SK-N-SH treated with all-trans-retinoic acid at 6 μM for 48 hours (cell line): ENCODE measurements around the gene NRARP.

Source experiments
- ATAC-seq: fragments of 200-7000 bp; cut with Tn5 transposase; 3 replicates; pipeline ENCODE4 v1.9.1; 2020; ENCODE audit warnings: mild to moderate bottlenecking, moderate library complexity
- ARNTL ChIP-seq: fragments of 450-650 bp; formaldehyde crosslinking; IDR thresholded peaks from 2 replicates; pipeline ENCODE4 v1.5.0; 2020; ENCODE audit warnings: low read depth, mild to moderate bottlenecking, moderate library complexity, borderline replicate concordance
- BACH2 ChIP-seq: fragments of 250-450 bp; sonication (Bioruptor Pico); IDR thresholded peaks from 2 replicates; pipeline ENCODE4 v1.9.0; 2021; ENCODE audit warnings: mild to moderate bottlenecking, borderline replicate concordance
- CSDC2 ChIP-seq: fragments of 250-450 bp; sonication (Bioruptor Pico); IDR thresholded peaks from 2 replicates; pipeline ENCODE4 v1.5.0; 2020; ENCODE audit warnings: mild to moderate bottlenecking, moderate library complexity
- ESRRG ChIP-seq: fragments of 250-450 bp; sonication (Bioruptor Pico); IDR thresholded peaks from 2 replicates; pipeline ENCODE4 v1.6.1; 2021; ENCODE audit warnings: mild to moderate bottlenecking
- GLIS3 ChIP-seq: fragments of 250-450 bp; sonication (Bioruptor Pico); IDR thresholded peaks from 2 replicates; pipeline ENCODE4 v1.5.0; 2020; ENCODE audit warnings: mild to moderate bottlenecking, moderate library complexity
- ISL1 ChIP-seq: fragments of 250-450 bp; sonication (Bioruptor Pico); IDR thresholded peaks from 2 replicates; pipeline ENCODE4 v2.1.2; 2022; ENCODE audit warnings: mild to moderate bottlenecking, moderate library complexity
- OSR1 ChIP-seq: fragments of 250-450 bp; sonication (Bioruptor Pico); IDR thresholded peaks from 2 replicates; pipeline ENCODE4 v1.8.0; 2022; ENCODE audit warnings: moderate library complexity, mild to moderate bottlenecking, inconsistent platforms
- POU6F1 ChIP-seq: fragments of 250-450 bp; sonication (Bioruptor Pico); IDR thresholded peaks from 2 replicates; pipeline ENCODE4 v1.8.0; 2021; ENCODE audit warnings: low read depth, mild to moderate bottlenecking, moderate library complexity, borderline replicate concordance
- PPARA ChIP-seq: fragments of 250-450 bp; sonication (Bioruptor Pico); IDR thresholded peaks from 2 replicates; pipeline ENCODE4 v1.5.0; 2020; ENCODE audit warnings: mild to moderate bottlenecking, borderline replicate concordance
- RARB ChIP-seq: fragments of 250-450 bp; sonication (Bioruptor Pico); IDR thresholded peaks from 2 replicates; pipeline ENCODE4 v1.8.0; 2021; ENCODE audit warnings: mild to moderate bottlenecking, moderate library complexity
- SNAI2 ChIP-seq: fragments of 250-450 bp; sonication (Bioruptor Pico); IDR thresholded peaks from 2 replicates; pipeline ENCODE4 v1.5.0; 2020; ENCODE audit warnings: mild to moderate bottlenecking, moderate library complexity
- TCF4 ChIP-seq: fragments of 250-450 bp; sonication (Bioruptor Pico); IDR thresholded peaks from 2 replicates; pipeline ENCODE4 v1.8.0; 2021; ENCODE audit warnings: mild to moderate bottlenecking, moderate library complexity, borderline replicate concordance
- TOX ChIP-seq: fragments of 250-450 bp; sonication (Bioruptor Pico); IDR thresholded peaks from 2 replicates; pipeline ENCODE4 v1.8.0; 2021; ENCODE audit warnings: mild to moderate bottlenecking, moderate library complexity, borderline replicate concordance
- ZC3H10 ChIP-seq: fragments of 250-450 bp; sonication (Bioruptor Pico); IDR thresholded peaks from 2 replicates; pipeline ENCODE4 v1.5.1; 2021; ENCODE audit warnings: mild to moderate bottlenecking, moderate library complexity
- ZFP3 ChIP-seq: fragments of 250-450 bp; sonication (Bioruptor Pico); IDR thresholded peaks from 2 replicates; pipeline ENCODE4 v1.5.0; 2020; ENCODE audit warnings: mild to moderate bottlenecking, moderate library complexity
- ZFP30 ChIP-seq: fragments of 450-650 bp; formaldehyde crosslinking; IDR thresholded peaks from 2 replicates; pipeline ENCODE4 v1.5.0; 2022; ENCODE audit warnings: mild to moderate bottlenecking, moderate library complexity
- ZNF565 ChIP-seq: fragments of 450-650 bp; formaldehyde crosslinking; conservative IDR thresholded peaks from 2 replicates; pipeline ENCODE4 v1.5.0; 2020; ENCODE audit warnings: low read depth, mild to moderate bottlenecking, moderate library complexity
- ZNF70 ChIP-seq: fragments of 450-650 bp; formaldehyde crosslinking; IDR thresholded peaks from 2 replicates; pipeline ENCODE4 v1.5.0; 2020; ENCODE audit warnings: mild to moderate bottlenecking, moderate library complexity
- ZNF8 ChIP-seq: fragments of 450-650 bp; formaldehyde crosslinking; IDR thresholded peaks from 2 replicates; pipeline ENCODE4 v1.5.0; 2020; ENCODE audit warnings: mild to moderate bottlenecking, moderate library complexity
- TF ChIP-seq, protein P1 (sequence below): fragments of 250-450 bp; sonication (Bioruptor Pico); IDR thresholded peaks from 2 replicates; pipeline ENCODE4 v1.5.0; 2020; ENCODE audit warnings: mild to moderate bottlenecking, moderate library complexity
- TF ChIP-seq, protein P2 (sequence below): fragments of 250-450 bp; sonication (Bioruptor Pico); IDR thresholded peaks from 2 replicates; pipeline ENCODE4 v1.5.1; 2021; ENCODE audit warnings: mild to moderate bottlenecking, moderate library complexity
- TF ChIP-seq, protein P3 (sequence below): fragments of 250-450 bp; sonication (Bioruptor Pico); IDR thresholded peaks from 2 replicates; pipeline ENCODE4 v1.5.1; 2020; ENCODE audit warnings: low read depth, mild to moderate bottlenecking, moderate library complexity
- TF ChIP-seq, protein P4 (sequence below): fragments of 250-450 bp; sonication (Bioruptor Pico); IDR thresholded peaks from 2 replicates; pipeline ENCODE4 v1.8.0; 2020; ENCODE audit warnings: mild to moderate bottlenecking, moderate library complexity, borderline replicate concordance

Gene NRARP

GRCh38 chr9:137275588-137276472 is 26.2 kb downstream of the NRARP start:
- TF ChIP-seq ZNF70 (CRISPR knock-in tag) = no peak
- no peak for TF ChIP-seq ZNF565 (CRISPR knock-in tag)
- no peak for TF ChIP-seq ZNF8
- no peak for TF ChIP-seq ZC3H10 (CRISPR knock-in tag)
- TF ChIP-seq CSDC2 (CRISPR knock-in tag) = no peak
- no peak for TF ChIP-seq OSR1 (CRISPR knock-in tag)
- no peak for TF ChIP-seq TCF4 (CRISPR knock-in tag)
- TF ChIP-seq ISL1 (CRISPR knock-in tag) = no peak
- TF ChIP-seq ARNTL (CRISPR knock-in tag) = no peak
- TF ChIP-seq, all 23 proteins: peak for 0
- ATAC-seq = no peak

GRCh38 chr9:137275203-137275587 is 26.9 kb downstream of the NRARP start:
- TF ChIP-seq RARB (CRISPR knock-in tag) (no peak), CSDC2 (CRISPR knock-in tag) (no peak), SNAI2 (CRISPR knock-in tag) (no peak)

GRCh38 chr9:137273611-137274320 is 28.3 kb downstream of the NRARP start:
- no peak for ATAC-seq
- TF ChIP-seq ZFP3 (CRISPR knock-in tag) (no peak), ZC3H10 (CRISPR knock-in tag) (no peak), RARB (CRISPR knock-in tag) (no peak), OSR1 (CRISPR knock-in tag) (no peak), ZNF8 (no peak), TCF4 (CRISPR knock-in tag) (no peak), ISL1 (CRISPR knock-in tag) (no peak)

More at GRCh38 chr9:137275203-137275587, 26.9 kb downstream of the NRARP start:
- ATAC-seq = no peak

GRCh38 chr9:137273095-137273490 is 29.0 kb downstream of the NRARP start:
- no peak for ATAC-seq
- TF ChIP-seq ZFP30 (CRISPR knock-in tag) = no peak
- no peak for TF ChIP-seq TCF4 (CRISPR knock-in tag)
- no peak for TF ChIP-seq OSR1 (CRISPR knock-in tag)
- no peak for TF ChIP-seq POU6F1 (CRISPR knock-in tag)
- TF ChIP-seq ZNF70 (CRISPR knock-in tag) = no peak
- no peak for TF ChIP-seq GLIS3
- no peak for TF ChIP-seq TOX (CRISPR knock-in tag)
- TF ChIP-seq, protein P1, sequence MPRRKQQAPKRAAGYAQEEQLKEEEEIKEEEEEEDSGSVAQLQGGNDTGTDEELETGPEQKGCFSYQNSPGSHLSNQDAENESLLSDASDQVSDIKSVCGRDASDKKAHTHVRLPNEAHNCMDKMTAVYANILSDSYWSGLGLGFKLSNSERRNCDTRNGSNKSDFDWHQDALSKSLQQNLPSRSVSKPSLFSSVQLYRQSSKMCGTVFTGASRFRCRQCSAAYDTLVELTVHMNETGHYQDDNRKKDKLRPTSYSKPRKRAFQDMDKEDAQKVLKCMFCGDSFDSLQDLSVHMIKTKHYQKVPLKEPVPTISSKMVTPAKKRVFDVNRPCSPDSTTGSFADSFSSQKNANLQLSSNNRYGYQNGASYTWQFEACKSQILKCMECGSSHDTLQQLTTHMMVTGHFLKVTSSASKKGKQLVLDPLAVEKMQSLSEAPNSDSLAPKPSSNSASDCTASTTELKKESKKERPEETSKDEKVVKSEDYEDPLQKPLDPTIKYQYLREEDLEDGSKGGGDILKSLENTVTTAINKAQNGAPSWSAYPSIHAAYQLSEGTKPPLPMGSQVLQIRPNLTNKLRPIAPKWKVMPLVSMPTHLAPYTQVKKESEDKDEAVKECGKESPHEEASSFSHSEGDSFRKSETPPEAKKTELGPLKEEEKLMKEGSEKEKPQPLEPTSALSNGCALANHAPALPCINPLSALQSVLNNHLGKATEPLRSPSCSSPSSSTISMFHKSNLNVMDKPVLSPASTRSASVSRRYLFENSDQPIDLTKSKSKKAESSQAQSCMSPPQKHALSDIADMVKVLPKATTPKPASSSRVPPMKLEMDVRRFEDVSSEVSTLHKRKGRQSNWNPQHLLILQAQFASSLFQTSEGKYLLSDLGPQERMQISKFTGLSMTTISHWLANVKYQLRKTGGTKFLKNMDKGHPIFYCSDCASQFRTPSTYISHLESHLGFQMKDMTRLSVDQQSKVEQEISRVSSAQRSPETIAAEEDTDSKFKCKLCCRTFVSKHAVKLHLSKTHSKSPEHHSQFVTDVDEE (CRISPR knock-in tag) = no peak
- no peak for TF ChIP-seq ZFP3 (CRISPR knock-in tag)
- no peak for TF ChIP-seq PPARA
- no peak for TF ChIP-seq RARB (CRISPR knock-in tag)
- TF ChIP-seq, protein P2, sequence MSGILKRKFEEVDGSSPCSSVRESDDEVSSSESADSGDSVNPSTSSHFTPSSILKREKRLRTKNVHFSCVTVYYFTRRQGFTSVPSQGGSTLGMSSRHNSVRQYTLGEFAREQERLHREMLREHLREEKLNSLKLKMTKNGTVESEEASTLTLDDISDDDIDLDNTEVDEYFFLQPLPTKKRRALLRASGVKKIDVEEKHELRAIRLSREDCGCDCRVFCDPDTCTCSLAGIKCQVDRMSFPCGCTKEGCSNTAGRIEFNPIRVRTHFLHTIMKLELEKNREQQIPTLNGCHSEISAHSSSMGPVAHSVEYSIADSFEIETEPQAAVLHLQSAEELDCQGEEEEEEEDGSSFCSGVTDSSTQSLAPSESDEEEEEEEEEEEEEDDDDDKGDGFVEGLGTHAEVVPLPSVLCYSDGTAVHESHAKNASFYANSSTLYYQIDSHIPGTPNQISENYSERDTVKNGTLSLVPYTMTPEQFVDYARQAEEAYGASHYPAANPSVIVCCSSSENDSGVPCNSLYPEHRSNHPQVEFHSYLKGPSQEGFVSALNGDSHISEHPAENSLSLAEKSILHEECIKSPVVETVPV (CRISPR knock-in tag) = no peak
- TF ChIP-seq CSDC2 (CRISPR knock-in tag) = no peak
- TF ChIP-seq, protein P3, sequence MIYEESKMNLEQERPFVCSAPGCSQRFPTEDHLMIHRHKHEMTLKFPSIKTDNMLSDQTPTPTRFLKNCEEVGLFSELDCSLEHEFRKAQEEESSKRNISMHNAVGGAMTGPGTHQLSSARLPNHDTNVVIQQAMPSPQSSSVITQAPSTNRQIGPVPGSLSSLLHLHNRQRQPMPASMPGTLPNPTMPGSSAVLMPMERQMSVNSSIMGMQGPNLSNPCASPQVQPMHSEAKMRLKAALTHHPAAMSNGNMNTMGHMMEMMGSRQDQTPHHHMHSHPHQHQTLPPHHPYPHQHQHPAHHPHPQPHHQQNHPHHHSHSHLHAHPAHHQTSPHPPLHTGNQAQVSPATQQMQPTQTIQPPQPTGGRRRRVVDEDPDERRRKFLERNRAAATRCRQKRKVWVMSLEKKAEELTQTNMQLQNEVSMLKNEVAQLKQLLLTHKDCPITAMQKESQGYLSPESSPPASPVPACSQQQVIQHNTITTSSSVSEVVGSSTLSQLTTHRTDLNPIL (CRISPR knock-in tag) = no peak
- no peak for TF ChIP-seq ESRRG
- TF ChIP-seq BACH2 (CRISPR knock-in tag) = no peak
- TF ChIP-seq SNAI2 (CRISPR knock-in tag) = no peak
- TF ChIP-seq, protein P4, sequence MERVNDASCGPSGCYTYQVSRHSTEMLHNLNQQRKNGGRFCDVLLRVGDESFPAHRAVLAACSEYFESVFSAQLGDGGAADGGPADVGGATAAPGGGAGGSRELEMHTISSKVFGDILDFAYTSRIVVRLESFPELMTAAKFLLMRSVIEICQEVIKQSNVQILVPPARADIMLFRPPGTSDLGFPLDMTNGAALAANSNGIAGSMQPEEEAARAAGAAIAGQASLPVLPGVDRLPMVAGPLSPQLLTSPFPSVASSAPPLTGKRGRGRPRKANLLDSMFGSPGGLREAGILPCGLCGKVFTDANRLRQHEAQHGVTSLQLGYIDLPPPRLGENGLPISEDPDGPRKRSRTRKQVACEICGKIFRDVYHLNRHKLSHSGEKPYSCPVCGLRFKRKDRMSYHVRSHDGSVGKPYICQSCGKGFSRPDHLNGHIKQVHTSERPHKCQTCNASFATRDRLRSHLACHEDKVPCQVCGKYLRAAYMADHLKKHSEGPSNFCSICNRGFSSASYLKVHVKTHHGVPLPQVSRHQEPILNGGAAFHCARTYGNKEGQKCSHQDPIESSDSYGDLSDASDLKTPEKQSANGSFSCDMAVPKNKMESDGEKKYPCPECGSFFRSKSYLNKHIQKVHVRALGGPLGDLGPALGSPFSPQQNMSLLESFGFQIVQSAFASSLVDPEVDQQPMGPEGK = no peak
